Activated T-helper 9 cell treated with anti-CD3 and anti-CD28 coated beads, Interleukin-2, amount 50 U/mL, for 16 hours (primary cell): ENCODE results near the gene ZNF121.
"Not testable (repeated sequence)": the region's sequence is repeated elsewhere in the genome, so short reads cannot be mapped to it uniquely, and the experiment has no call there.

Source experiments
- DNase-seq: peaks from one replicate; pipeline ENCODE4 v3.0.0-alpha.2; 2020; ENCODE audit warnings: low read depth

ZNF121 gene

DNA sequence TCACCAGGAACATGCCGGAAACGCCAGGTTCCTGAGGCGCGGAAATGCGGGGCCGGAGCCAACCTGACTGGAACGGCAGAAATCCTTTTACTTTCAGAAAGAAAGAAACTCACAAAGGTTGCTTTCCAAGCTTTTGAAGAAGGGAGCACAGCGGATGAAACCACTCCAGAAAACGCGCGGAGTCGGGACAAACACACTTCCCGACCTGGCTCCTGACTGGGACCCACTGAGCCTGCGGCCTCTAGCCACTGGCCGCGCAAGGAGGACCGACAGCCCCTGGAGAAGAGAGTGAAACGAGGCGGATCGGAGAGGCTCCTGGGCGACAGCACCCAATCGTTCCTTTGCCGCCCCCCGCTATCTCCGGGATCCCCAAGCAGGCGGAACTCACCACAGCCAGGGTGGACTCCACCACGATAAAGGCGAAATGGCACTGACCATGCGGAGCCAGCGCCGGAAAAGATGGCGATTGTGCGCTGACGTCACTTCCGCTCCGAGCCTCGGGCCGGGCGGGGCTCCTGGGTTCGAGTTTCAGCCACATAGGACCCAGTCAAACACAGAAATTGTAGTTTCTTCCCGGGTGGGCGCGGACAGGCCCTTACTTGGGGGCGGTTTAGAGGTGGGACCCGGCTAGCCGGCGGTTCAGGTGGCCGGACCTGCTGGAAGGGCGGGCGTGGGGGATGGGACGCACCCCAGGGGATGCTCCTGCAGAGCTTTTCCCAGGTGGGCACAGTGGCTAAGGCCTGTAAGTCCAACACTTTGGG is at the start of gene ZNF121:
TSS of gene ZNF121 (minus strand) at position 432 of the 761 bp plus-strand sequence. CDS start 16,407 bp downstream, outside the sequence.
- peak; percentile 67 for DNase-seq

DNA sequence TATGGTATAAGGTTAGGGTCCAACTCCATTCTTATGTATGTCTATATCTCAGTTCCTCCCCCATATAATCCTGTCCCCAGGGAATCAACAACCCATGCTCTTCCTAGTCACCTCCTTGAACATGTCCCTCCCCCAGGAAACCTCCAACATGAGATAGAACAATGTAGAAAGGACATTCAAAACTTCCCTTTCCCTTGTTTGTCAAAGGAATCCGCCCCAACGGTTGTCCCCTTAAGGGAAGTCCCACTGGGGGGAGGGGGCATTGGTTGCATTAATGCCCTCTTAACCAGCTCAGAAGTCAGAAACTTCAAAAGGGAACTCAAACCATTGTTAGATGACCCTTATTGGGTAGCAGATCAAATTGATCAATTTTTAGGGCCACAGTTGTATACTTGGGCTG is 43.6 kb upstream of the ZNF121 start:
- DNase-seq, result no peak

DNA sequence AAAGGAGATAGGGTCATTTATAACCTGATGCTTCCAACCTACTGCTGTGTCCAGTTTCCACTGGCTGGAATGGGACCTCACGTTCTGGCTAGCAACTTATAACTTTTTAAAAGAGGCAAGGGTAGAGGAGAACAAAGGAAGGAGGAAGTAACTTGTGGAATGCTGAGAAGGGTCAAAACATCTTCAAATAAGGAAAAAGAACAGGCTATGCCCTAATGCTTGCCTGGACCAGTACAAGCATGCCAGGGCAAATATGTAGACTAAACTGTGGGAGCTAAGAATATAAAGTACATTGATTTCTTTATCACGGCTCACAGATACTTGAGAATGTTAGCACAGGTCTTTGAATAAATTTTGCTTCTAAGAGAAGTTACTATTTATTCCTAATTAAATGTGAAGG is 38.2 kb upstream of the ZNF121 start:
- no peak for DNase-seq

DNA sequence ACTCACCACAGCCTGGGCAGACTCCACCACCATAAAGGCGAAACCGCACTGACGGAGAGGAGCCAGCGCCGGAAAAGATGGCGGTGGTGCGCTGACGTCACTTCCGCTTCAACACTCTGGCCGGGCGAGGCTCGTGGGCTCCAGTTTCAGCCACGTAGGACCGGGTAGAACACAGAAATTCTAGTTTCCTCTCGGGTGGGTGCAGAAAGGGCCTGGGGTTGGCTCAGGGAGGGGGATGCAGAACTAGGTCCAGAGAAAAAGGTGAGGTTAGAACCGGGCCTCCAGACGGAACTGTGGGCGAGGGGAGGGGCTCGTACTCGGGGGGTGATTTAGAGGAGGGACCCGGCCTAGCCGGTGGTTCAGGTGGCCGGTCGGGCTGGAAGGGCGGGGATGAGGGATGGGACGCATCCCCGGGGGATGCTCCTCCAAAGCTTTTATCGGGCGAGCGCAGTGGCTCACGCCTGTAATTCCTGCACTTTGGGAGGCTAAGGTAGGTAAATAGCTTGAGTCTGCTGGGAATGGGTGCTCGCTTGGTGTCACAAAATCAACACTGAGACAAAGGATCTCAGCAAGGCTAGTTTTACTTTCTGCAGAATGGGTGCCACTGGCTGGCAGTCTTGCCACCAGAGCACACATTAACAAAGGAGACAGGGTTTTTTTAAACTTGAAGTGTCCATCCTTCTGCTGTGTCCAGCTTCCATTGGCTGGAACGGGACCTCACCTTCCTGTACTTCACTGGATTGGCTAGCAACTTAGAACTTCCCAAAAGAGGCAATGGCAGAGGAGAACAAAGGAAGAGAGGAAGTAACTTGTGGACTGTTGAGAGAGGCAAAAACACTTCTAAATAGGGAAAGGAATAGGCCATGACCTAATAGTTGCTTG is 37.1 kb upstream of the ZNF121 start, which contains the start of gene ZNF561:
TSS of gene ZNF561 (minus strand) at position 77 of the 882 bp plus-strand sequence. CDS start 1,776 bp downstream, outside the sequence.
- DNase-seq, result peak; percentile 80

DNA sequence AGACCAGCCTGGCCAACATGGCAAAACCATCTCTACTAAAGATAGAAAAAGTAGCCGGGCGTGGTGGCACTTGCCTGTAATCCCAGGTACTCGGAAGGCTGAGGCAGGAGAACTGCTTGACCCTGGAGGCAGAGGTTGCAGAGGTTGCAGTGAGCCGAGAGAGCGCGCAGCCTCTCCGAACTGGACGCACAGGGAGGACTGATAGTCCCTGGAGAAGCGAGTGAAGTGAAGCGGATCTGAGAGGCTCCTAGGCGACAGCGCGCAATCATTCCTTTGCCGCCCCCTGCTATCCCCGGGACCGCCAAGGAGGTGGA is 36.5 kb upstream of the ZNF121 start:
- no peak for DNase-seq

DNA sequence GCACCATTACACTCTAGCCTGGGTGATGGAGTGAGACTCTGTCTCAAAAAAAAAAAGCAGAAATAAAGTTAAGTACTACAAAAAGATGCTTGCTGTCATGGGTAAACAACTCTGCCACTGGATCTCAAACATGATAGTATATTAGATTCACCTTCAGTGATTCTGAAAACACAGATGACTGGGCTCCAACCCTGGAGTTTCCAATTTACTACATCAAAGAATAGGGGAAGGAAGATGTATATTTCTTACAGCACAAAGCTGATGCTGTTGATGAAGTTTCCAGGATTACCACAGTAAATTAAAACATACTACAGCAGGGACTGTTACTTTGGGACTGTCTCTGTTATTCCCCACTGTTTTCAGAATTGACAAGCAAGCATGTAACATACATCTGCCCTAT is 31.5 kb upstream of the ZNF121 start:
- DNase-seq, result no peak

DNA sequence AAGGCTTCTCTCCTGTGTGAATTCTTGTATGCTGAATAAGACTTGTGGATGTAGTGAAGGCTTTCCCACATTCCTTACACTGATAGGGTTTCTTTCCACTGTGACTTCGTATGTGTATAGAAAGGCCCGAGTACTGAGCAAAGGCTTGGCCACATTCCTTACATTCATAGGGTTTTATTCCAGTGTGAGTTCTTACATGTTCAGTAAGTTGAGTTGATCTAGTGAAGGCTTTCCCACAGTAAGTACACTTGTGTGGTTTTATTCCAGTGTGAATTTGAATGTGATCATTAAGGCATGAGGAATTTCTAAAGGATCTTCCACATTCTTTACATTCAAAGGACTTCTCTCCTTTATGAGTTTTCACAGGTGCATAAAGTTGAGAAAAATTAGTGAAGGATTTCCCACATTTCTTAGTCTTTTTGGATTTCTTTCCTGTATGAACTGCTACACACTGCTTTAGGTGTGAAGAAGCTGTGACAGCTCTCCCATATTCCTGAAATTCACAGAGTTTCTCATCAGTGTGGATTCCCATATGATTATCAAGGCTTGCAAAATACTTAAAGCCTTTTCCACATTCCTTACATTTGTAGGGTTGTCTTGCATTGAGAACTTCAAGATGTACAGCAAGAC is 26.3 kb upstream of the ZNF121 start:
- DNase-seq, result no peak

DNA sequence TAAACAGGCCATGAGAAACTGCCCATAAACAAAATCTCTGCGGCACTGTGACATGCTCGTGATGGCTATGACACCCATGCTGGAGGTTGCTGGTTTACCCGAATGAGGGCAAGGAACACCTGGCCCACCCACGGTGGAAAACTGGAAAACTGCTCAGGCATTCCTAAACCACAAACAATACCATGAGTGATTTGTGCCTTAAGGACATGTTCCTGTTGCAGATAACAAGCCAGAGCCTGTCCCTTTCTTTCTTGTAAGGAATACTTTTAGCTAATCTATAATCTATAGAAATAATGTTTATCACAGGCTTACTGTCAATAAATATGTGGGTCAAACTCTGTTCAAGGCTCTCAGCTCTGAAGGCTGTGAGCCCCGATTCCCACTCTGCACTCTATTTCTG is 24.6 kb upstream of the ZNF121 start:
- no peak for DNase-seq

DNA sequence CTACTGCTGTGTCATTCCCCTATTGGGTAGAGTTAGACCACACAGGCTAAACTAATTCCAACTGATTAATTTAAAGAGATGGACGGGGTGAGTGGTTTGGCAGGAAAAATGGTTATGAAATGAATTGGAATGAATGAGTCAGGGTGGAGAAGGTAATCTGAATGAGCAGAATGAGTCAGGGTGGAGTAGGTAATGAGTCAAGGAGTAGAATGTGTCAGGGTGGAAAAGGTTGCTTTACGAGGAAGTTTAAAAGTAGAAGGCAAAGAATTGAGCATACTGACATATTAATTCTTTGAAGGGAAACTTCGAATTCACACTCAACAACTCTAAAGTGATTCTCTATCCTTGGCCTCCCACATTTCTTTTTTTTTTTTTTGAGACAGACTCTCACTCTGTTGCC is 12.7 kb upstream of the ZNF121 start:
- no peak for DNase-seq

DNA sequence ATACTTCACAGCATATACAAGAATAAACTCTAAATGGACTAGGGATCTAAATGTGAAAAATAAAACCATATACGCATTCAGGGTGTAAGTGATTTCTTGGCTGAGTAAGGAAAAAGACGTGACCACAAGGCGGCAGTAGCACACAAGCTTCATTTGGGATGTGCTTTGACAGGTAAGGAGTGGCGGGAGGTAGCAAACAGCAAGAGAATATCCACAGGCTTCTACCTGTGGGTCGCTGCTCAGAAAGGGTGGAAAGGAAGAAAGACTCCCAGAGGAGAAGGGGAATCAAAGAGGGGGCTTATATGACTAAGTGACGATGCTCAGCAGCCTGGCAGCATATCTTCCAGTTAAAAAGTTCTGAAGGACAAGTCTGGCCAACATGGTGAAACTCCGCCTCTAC is 2.5 kb upstream of the ZNF121 start:
- peak; percentile 55 for DNase-seq

DNA sequence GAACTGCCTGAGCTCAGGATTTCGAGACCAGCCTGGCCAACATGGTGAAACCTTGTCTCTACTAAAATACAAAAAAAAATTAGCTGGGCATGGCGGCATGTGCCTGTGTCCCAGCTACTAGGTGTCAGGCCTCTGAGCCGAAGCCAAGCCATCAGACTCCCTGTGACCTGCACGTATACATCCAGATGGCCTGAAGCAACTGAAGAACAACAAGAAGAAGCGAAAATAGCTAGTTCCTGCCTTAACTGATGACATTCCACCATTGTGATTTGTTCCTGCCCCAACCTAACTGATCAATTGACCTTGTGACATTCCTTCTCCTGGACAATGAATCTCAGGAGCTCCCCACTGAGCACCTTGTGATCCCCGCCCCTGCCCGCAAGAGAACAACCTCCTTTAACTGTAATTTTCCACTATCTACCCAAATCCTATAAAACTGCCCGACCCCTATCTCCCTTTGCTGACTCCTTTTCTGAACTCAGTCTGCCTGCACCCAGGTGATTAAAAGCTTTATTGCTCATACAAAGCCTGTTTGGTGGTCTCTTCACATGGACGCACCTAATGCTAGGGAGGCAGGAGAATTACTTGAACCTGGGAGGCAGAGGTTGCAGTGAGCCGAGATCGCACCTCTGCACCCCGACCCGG is 2.1 kb downstream of the ZNF121 start:
- not testable (repeated sequence) for DNase-seq

DNA sequence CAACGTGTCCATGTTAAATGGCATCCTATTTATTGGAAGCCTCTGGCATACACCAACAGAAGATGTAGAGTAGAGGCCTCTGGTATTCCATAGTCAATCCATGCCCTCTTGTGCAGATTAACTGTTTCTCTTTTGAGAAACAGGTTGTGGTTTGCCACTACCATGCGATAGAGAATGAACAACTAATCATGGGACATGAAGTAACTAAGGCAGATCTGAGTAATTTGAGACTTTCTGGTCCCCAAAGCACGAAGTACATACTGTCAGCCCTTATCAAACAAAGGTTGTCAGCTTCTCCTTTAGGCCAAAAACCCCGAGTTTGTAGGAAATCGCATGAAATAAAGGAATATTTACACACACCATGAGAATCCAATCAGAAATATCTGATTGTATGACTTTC is 3.6 kb downstream of the ZNF121 start:
- no peak for DNase-seq

DNA sequence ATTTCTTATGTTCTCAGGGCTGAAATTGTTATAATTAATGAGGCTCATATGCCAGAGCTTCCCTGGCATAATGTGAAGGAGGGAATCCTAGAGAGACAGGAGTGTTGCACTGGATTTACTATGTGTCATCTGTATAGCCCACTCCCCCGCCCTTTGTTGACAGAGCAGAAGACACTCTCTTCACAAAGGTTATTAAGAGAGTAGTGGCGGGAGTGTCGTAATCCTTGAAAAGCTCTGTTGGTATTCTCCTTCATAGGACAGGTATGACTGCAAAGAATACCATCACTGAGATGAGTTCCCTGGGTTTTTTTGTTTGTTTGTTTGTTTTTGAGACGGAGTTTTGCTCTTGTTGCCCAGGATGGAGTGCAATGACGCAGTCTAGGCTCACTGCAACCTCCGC is 14.0 kb downstream of the ZNF121 start:
- no peak for DNase-seq

DNA sequence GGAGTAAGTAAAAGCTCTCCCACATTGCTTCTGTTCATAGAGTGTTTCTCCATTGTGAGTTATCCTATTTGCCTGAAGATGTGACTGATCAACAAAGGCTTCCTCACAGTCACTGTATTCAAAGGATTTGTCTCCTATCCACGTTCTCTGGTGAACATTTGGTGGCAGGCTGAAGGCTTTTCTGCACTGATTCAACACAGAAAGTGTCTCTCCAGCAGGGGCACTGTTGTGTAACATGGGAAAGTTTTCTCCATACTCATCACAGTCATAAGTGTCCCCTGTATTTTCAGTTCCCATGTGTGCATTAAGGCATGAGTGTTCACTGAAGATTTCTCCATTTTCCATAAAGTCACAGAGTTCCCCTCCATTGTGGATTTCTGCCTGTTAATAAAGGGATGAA is 17.6 kb downstream of the ZNF121 start:
- DNase-seq, result no peak

DNA sequence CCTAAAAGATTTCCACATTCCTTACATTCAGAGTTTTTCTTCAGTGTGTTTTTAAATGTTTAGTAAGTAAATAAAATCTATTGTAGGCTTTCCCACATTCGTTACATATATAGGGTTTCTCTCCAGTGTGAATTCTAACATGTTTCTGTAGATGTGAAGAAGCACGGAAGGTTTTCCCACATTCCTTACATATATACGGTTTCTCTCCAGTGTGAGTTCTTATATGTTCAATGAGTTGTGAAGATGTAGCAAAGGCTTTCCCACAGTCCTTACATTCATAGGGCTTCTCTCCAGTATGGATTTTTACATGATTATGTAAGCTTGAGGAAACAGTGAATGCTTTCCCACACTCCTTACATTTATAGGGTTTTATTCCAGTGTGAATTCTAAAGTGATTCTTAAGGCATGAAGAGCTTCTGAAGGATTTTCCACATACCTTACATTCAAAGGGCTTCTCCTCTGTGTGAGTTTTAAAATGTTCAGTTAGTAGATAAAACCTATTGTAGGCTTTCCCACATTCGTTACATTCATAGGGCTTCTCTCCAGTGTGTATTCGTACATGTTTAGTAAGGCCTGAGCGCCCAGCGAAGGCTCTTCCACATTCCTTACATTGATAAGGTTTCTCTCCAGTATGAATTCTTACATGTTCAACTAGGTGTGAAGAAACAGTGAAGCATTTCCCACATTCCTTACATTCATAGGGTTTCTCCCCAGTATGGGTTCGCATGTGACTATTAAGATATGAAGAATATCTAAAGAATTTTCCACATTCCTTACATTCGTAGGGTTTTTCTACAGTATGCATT is 18.2 kb downstream of the ZNF121 start:
- DNase-seq, result no peak

DNA sequence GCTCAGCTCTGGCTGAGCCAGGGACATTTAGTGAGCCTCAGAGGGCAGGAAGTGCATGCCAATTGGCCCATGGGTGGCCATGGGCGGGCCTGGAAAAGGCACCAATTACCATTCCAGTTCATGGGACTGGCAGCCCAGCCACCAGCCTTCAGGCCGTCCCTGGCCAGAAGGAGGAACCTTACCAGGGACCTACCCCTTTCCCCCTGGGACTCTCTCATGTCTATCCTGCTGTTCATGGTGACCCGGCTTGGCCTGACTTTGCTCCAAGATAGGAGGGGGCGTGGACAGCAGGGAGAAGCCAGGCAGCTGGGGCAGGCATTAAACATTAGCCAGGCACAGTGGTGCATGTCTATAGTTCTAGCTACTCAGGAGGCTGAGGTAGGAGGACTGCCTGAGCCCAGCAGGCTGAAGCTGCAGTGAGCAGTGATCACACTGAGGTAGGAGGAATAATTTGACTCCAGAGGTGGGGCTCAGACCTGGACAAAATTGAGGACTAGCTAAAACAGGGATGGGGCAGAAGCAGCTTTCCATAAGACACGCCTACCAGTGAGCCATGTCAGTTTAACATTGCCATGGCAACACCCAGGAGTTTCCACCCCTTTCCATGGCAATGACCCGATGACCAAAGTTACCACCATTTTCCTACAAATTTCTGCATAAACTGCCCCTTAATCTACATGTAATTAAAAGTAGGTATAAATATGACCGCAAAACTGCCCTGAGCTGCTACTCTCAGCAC is 31.6 kb downstream of the ZNF121 start:
- no peak for DNase-seq

DNA sequence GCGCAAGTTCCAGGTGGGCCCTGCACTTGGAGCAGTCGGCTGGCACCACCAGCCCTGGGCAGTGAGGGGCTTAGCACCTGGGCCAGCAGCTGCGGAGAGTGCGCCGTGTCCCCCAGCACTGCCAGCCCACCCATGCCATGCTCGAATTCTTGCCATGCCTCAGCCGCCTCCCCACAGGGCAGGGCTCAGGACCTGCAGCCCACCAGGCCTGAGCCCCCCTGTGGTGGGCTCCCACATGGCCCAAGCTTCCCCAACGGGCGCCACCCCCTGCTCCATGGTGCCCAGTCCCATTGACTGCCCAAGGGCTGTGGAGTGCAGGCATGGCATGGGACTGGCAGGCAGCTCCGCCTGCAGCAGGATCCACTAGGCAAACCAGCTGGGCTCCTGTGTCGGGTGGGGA is 36.4 kb downstream of the ZNF121 start:
- no peak for DNase-seq

DNA sequence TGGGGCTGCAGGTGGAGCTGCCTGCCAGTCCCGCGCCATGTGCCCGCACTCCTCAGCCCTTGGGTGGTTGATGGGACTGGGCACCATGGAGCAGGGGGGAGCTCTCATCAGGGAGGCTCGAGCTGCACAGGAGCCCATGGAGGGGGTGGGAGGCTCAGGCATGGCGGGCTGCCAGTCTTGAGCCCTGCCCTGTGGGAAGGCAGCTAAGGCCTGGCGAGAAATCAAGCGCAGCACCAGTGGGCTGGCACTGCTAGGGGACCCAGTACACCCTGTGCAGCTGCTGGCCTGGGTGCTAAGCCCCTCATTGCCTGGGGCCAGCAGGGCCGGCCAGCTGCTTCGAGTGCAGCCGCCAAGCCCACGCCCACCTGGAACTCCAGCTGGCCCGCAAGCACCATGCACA is 43.0 kb downstream of the ZNF121 start:
- not testable (repeated sequence) for DNase-seq

DNA sequence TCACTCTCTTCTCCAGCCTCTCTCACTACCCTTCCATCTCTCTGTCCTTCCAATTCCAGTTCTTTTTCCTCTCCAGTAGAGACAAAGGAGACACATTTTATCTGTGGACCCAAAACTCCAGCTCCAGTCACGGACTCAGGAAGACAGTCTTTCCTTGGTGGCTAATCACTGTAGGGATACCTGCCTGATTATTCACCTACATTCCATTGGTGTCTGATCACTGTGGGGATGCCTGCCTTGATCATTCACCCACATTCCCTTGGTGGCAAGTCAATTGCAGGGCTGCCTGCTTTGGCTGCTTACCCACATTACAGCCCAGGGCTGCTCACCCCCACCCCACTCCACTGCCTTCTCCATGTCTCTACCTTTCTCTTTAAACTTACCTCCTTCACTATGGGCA is 44.4 kb downstream of the ZNF121 start:
- not testable (repeated sequence) for DNase-seq

DNA sequence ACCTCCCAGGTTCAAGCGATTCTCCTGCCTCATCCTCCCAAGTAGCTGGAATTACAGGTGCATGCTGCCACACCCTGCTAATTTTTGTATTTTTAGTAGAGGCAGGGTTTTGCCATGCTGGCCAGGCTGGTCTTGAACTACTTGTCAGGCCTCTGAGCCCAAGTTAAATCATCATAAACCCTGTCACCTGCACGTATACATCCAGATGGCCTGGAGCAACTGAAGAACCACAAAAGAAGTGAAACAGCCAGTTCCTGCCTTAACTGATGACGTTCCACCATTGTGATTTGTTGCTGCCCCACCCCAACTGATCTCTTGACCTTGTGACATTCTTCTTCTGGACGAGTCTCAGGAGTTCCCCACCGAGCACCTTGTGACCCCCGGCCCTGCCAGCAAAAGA is 45.1 kb downstream of the ZNF121 start:
- not testable (repeated sequence) for DNase-seq
